HepG2 (cell line): ENCODE results near the gene GCG. TPM values are rescaled to one million over a fixed set of nuclear protein-coding genes. Genes with fewer than 3 reads are reported as not detected.

Experiments used
- ATAC-seq: fragments of 200-7000 bp; cut with Tn5 transposase; 3 replicates; pipeline ENCODE4 v1.9.1; 2020; ENCODE audit warnings: mild to moderate bottlenecking, moderate library complexity
- BruUV-seq: library from RNA; stranded (reverse); fragments of 400-500 nt; replicated peaks from 2 replicates; lab custom pipeline; 2021; lab: Mats Ljungman, UMichigan
- CTCF ChIA-PET: fragments of 300-600 bp; formaldehyde crosslinking; extraction: SDS; loops from one replicate; lab custom pipeline; 2021; ENCODE audit warnings: low total read pairs, inconsistent platforms, low intra/inter-chr PET ratio; lab: Yijun Ruan, JAX
- POLR2A ChIA-PET: fragments of 350-600 bp; sonication (Branson Sonifier 250); formaldehyde crosslinking; loops from one replicate; lab custom pipeline; 2020; ENCODE audit warnings: antibody characterized with exemption, inconsistent platforms; lab: Yijun Ruan, JAX
- DNase-seq: peaks from one replicate; pipeline ENCODE4 v3.0.0-alpha.2; 2015; ENCODE audit warnings: low spot score
- FAIRE-seq: peaks from 3 replicates; lab custom pipeline; 2011; peaks lifted over from hg19 to GRCh38; lab: Jason Lieb, UNC
- H2AFZ ChIP-seq: one replicate; pipeline ENCODE4 v1.6.1; 2011; ENCODE audit warnings: low read length, inconsistent platforms
- H3K27ac ChIP-seq: fragments of 300-600 bp; 3 replicates; pipeline ENCODE4 v1.8.0; 2011; ENCODE audit warnings: mixed run types, mild to moderate bottlenecking, mixed read lengths, low read length, inconsistent platforms; ENCODE audit not compliant: insufficient read depth; ENCODE audit errors: extremely low read length
- H3K27me3 ChIP-seq, 2 experiments: fragments of 200-600 bp in 1 of 2; 2 replicates in 1 of 2; 3 replicates in 1 of 2; pipeline versions ENCODE4 v1.6.0 to v1.8.0; 2011; ENCODE audit warnings: low read length in 2 of 2, mild to moderate bottlenecking in 2 of 2, moderate library complexity in 2 of 2, inconsistent platforms in 1 of 2; ENCODE audit not compliant: insufficient read depth in 2 of 2, control insufficient read depth in 1 of 2
- H3K36me3 ChIP-seq, 2 experiments: fragments of 200-600 bp in 1 of 2; replicated peaks in 1 of 2; 2 replicates in 1 of 2; 3 replicates in 1 of 2; pipeline versions ENCODE4 v1.5.1 to v1.8.0; 2011; ENCODE audit warnings: low read length in 2 of 2, inconsistent platforms in 1 of 2; ENCODE audit not compliant: insufficient read depth in 2 of 2, control insufficient read depth in 1 of 2
- H3K4me1 ChIP-seq: 2 replicates; pipeline ENCODE4 v1.5.1; 2012; ENCODE audit warnings: low read length, inconsistent platforms; ENCODE audit not compliant: insufficient read depth
- H3K4me2 ChIP-seq: 2 replicates; pipeline ENCODE4 v1.6.0; 2011; ENCODE audit warnings: low read depth, low read length, inconsistent platforms
- H3K4me3 ChIP-seq, 3 experiments: fragments of 200-600 bp in 1 of 3; sonication (generic), shearing (Covaris generic) in 1 of 3; replicated peaks in 1 of 3; 2 replicates each; pipeline ENCODE4 v1.5.1; 2011 to 2016; ENCODE audit warnings: low read length in 3 of 3, inconsistent platforms in 2 of 3, low read depth in 2 of 3, mild to moderate bottlenecking in 2 of 3, control low read depth in 1 of 3, mixed read lengths in 1 of 3; ENCODE audit not compliant: insufficient read depth in 1 of 3
- H3K79me2 ChIP-seq: one replicate; pipeline ENCODE4 v1.6.1; 2011; ENCODE audit warnings: low read length, inconsistent platforms; ENCODE audit not compliant: insufficient read depth
- H3K9ac ChIP-seq: 2 replicates; pipeline ENCODE4 v1.6.0; 2011; ENCODE audit warnings: mild to moderate bottlenecking, low read depth, low read length, inconsistent platforms; ENCODE audit not compliant: insufficient read depth
- H3K9me3 ChIP-seq: 2 replicates; pipeline ENCODE4 v1.5.1; 2012; ENCODE audit warnings: mild to moderate bottlenecking, low read length
- H4K20me1 ChIP-seq: 2 replicates; pipeline ENCODE4 v1.6.0; 2011; ENCODE audit warnings: inconsistent platforms, mild to moderate bottlenecking, low read length, moderate library complexity; ENCODE audit not compliant: insufficient read depth
- ATF1 ChIP-seq: IDR thresholded peaks from 2 replicates; pipeline ENCODE4 v1.6.1; 2016; ENCODE audit warnings: mild to moderate bottlenecking, control low read depth
- IKZF4 ChIP-seq: sonication (generic); formaldehyde crosslinking; IDR thresholded peaks from 2 replicates; pipeline ENCODE4 v1.5.1; 2020; ENCODE audit warnings: borderline replicate concordance, mild to moderate bottlenecking, low read depth, missing genetic modification reagents; ENCODE audit errors: not compliant biosample characterization
- KLF6 ChIP-seq: IDR thresholded peaks from 2 replicates; pipeline ENCODE4 v1.8.0; 2016; ENCODE audit warnings: missing biosample characterization, missing genetic modification reagents
- MBNL3 ChIP-seq: fragments of 250-450 bp; sonication (Bioruptor Pico); conservative IDR thresholded peaks from 2 replicates; pipeline ENCODE4 v1.8.0; 2022; ENCODE audit warnings: mild to moderate bottlenecking, inconsistent platforms
- NFATC3 ChIP-seq: sonication (generic); formaldehyde crosslinking; IDR thresholded peaks from 2 replicates; pipeline ENCODE4 v1.5.1; 2020; ENCODE audit warnings: mild to moderate bottlenecking, missing genetic modification reagents
- NFE2L2 ChIP-seq: fragments of 150-350 bp; IDR thresholded peaks from 2 replicates; pipeline ENCODE4 v1.6.1; 2014; ENCODE audit warnings: low read length
- RBFOX2 ChIP-seq: fragments of 200-400 bp; formaldehyde crosslinking; IDR thresholded peaks from 2 replicates; pipeline ENCODE4 v1.6.1; 2017; ENCODE audit warnings: low read depth, mild to moderate bottlenecking, low read length
- REL ChIP-seq: sonication (generic); formaldehyde crosslinking; conservative IDR thresholded peaks from 2 replicates; pipeline ENCODE4 v1.8.0; 2022; ENCODE audit warnings: mild to moderate bottlenecking, missing genetic modification reagents, moderate library complexity
- RFX3 ChIP-seq: IDR thresholded peaks from 2 replicates; pipeline ENCODE4 v1.6.1; 2016; ENCODE audit warnings: missing biosample characterization, missing genetic modification reagents
- TIGD3 ChIP-seq: sonication (generic); formaldehyde crosslinking; IDR thresholded peaks from 2 replicates; pipeline ENCODE4 v1.5.1; 2020; ENCODE audit warnings: mild to moderate bottlenecking, missing genetic modification reagents, borderline replicate concordance
- ZNF547 ChIP-seq: sonication (generic); formaldehyde crosslinking; IDR thresholded peaks from 2 replicates; pipeline ENCODE4 v1.5.1; 2020; ENCODE audit warnings: mild to moderate bottlenecking, missing genetic modification reagents
- WGBS: methylation state at CpG from one replicate; pipeline ENCODE4 v1.1.6; 2017; ENCODE audit warnings: low lambda C conversion rate; 5-methylcytosine and 5-hydroxymethylcytosine counted together
- in situ Hi-C: cut with HindIII; loops from 2 replicates; pipeline ENCODE4 v1.10.0; 2017; ENCODE audit warnings: low pct_unique_long_range_greater_than_20kb; ENCODE audit not compliant: extremely low pct_ligation_motif_present
- intact Hi-C: fragments of 100-400 bp; cut with micrococcal nuclease; formaldehyde crosslinking; loops from one replicate; pipeline ENCODE4 v1.10.0; 2022; ENCODE audit not compliant: unreplicated experiment
- polyA plus RNA-seq, 8 experiments: library from polyadenylated mRNA; depleted of rRNA in 3 of 8; stranded (reverse) in 7 of 8; unstranded in 1 of 8; fragments of >200 nt; fragmentation: Illumina TruSeq in 4 of 8; extraction: Trizol in 4 of 8; gene quantifications; 2 replicates each; pipeline versions ENCODE4 v1.2.1 to v1.2.3, GENCODE V29; 2011 to 2016; ENCODE audit warnings: low read depth in 4 of 8, missing spikeins in 1 of 8, mixed read lengths in 1 of 8; ENCODE audit not compliant: insufficient read depth in 1 of 8
- total RNA-seq, 5 experiments: library from RNA; depleted of rRNA; stranded (reverse); fragments of >200 nt; fragmentation: Illumina TruSeq; extraction: Trizol; gene quantifications; 2 replicates each; pipeline ENCODE4 v1.2.3, GENCODE V29; 2016; ENCODE audit warnings: low read depth in 1 of 5
- TF ChIP-seq, protein P1 (sequence below): sonication (generic); formaldehyde crosslinking; IDR thresholded peaks from 2 replicates; pipeline ENCODE4 v1.4.0; 2020; ENCODE audit warnings: missing genetic modification reagents
- TF ChIP-seq, protein P2 (sequence below): IDR thresholded peaks from 2 replicates; pipeline ENCODE4 v1.6.1; 2016; ENCODE audit warnings: mild to moderate bottlenecking, missing biosample characterization, missing genetic modification reagents

Gene GCG
- total and polyA plus RNA-seq, 2 of the 13 experiments (the other 11 are each of a cell fraction or from before 2014, with no cell fraction given) = not detected

GRCh38 chr2:162182395-162182794 lies 30.3 kb upstream of the GCG start:
- no peak overlapping the region for H3K4me3 ChIP-seq
- no peak overlapping the region for H2AFZ ChIP-seq
- DNase-seq (no peak), ATAC-seq (no peak)
- H3K4me2 ChIP-seq = no peak overlapping the region
- no TSS peak for BruUV-seq
- no peaks in the 10 kb centered on the region for H3K79me2 ChIP-seq
- no peaks in the 10 kb centered on the region for H4K20me1 ChIP-seq
- H3K27ac ChIP-seq = no peak overlapping the region
- 54% methylated on average over 2 of the region's 2 CpGs for whole genome bisulfite sequencing
- TF ChIP-seq NFE2L2 (no peak), NFATC3 (CRISPR knock-in tag) (no peak), IKZF4 (CRISPR knock-in tag) (no peak), MBNL3 (CRISPR knock-in tag) (no peak), ZNF547 (CRISPR knock-in tag) (no peak), KLF6 (CRISPR knock-in tag) (no peak), RFX3 (CRISPR knock-in tag) (no peak), TIGD3 (CRISPR knock-in tag) (no peak), REL (CRISPR knock-in tag) (no peak), RBFOX2 (no peak), ATF1 (CRISPR knock-in tag) (no peak)
- TF ChIP-seq, protein P1, sequence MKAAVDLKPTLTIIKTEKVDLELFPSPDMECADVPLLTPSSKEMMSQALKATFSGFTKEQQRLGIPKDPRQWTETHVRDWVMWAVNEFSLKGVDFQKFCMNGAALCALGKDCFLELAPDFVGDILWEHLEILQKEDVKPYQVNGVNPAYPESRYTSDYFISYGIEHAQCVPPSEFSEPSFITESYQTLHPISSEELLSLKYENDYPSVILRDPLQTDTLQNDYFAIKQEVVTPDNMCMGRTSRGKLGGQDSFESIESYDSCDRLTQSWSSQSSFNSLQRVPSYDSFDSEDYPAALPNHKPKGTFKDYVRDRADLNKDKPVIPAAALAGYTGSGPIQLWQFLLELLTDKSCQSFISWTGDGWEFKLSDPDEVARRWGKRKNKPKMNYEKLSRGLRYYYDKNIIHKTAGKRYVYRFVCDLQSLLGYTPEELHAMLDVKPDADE (CRISPR knock-in tag) = no peak
- TF ChIP-seq, protein P2, sequence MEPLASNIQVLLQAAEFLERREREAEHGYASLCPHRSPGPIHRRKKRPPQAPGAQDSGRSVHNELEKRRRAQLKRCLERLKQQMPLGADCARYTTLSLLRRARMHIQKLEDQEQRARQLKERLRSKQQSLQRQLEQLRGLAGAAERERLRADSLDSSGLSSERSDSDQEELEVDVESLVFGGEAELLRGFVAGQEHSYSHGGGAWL (CRISPR knock-in tag) = no peak
- TF ChIP-seq, all 625 proteins: peak for 0
- H3K4me1 ChIP-seq = no peaks in the 10 kb centered on the region
- no peaks in the 10 kb centered on the region for H3K36me3 ChIP-seq
- no peak for FAIRE-seq
- intact Hi-C loops = no loop called here
- CTCF ChIA-PET = no interaction called here
- no peaks in the 10 kb centered on the region for H3K9me3 ChIP-seq
- POLR2A ChIA-PET = no interaction called here
- in situ Hi-C loops = no loop called here
- H3K9ac ChIP-seq = no peak overlapping the region
- H3K27me3 ChIP-seq = peaks cover 0 to 12% of the 10 kb centered on the region in 2 experiments; a peak in 1 of 5 replicates
